B cell (primary cell): ENCODE measurements around the gene SLC38A10. TPM values are rescaled to one million over a fixed set of nuclear protein-coding genes. Genes with fewer than 3 reads are reported as not detected.

Source experiments
- ATAC-seq: fragments of 200-7000 bp; cut with Tn5 transposase; one replicate; pipeline ENCODE4 v1.10.0; 2021; ENCODE audit warnings: low read depth, mild to moderate bottlenecking, moderate number of reproducible peaks, moderate library complexity
- CTCF ChIA-PET: fragments of 350-600 bp; sonication (Branson Sonifier 250); formaldehyde crosslinking; loops from one replicate; lab custom pipeline; 2021; ENCODE audit warnings: antibody characterized with exemption, inconsistent platforms; lab: Charles Lee
- POLR2A ChIA-PET: fragments of 350-600 bp; sonication (Branson Sonifier 250); formaldehyde crosslinking; loops from one replicate; lab custom pipeline; 2021; ENCODE audit warnings: antibody characterized with exemption; lab: Charles Lee
- DNase-seq: peaks from one replicate; pipeline ENCODE4 v3.0.0; 2013
- H2AFZ ChIP-seq: 2 replicates; pipeline ENCODE4 v1.6.1; 2012; ENCODE audit warnings: mild to moderate bottlenecking, low read depth, low read length; ENCODE audit not compliant: insufficient read depth, poor library complexity, severe bottlenecking
- H3K27ac ChIP-seq, 2 donors: 1 replicate in 1 of 2; 2 replicates in 1 of 2; pipeline ENCODE4 v1.5.1; 2012 to 2013; ENCODE audit warnings: low read length in 2 of 2, mild to moderate bottlenecking in 2 of 2, moderate library complexity in 1 of 2
- H3K27me3 ChIP-seq, 4 experiments: fragments of 200-600 bp in 1 of 4; sonication (generic) in 1 of 4; replicated peaks in 1 of 4; 1 replicate in 2 of 4; 2 replicates in 2 of 4; pipeline versions ENCODE4 v1.6.1 to v1.7.0; 2013 to 2016; ENCODE audit warnings: low read length in 3 of 4, mild to moderate bottlenecking in 2 of 4, mixed read lengths in 1 of 4, moderate library complexity in 1 of 4; ENCODE audit not compliant: insufficient read depth in 4 of 4, control insufficient read depth in 3 of 4; ENCODE audit errors: control extremely low read depth in 1 of 4
- H3K36me3 ChIP-seq, 2 experiments: replicated peaks in 1 of 2; 1 replicate in 1 of 2; 2 replicates in 1 of 2; pipeline versions ENCODE4 v1.6.1 to v1.7.1; 2013; ENCODE audit warnings: low read length in 1 of 2; ENCODE audit not compliant: insufficient read depth in 2 of 2, control insufficient read depth in 1 of 2; ENCODE audit errors: control extremely low read depth in 1 of 2, extremely low read depth in 1 of 2
- H3K4me1 ChIP-seq, 2 donors: fragments of 200-600 bp in 1 of 2; sonication (generic) in 1 of 2; 1 replicate in 1 of 2; 2 replicates in 1 of 2; pipeline versions ENCODE4 v1.5.1 to v1.6.1; 2013 to 2017; ENCODE audit warnings: low read length in 2 of 2; ENCODE audit not compliant: control insufficient read depth in 2 of 2, insufficient read depth in 2 of 2
- H3K4me2 ChIP-seq: replicated peaks from 2 replicates; pipeline ENCODE3; 2012; ENCODE audit warnings: mild to moderate bottlenecking, low read depth, low read length; ENCODE audit not compliant: poor library complexity, severe bottlenecking
- H3K4me3 ChIP-seq, 5 experiments: fragments of 200-600 bp in 1 of 5; sonication (generic) in 1 of 5; 1 replicate in 3 of 5; 2 replicates in 2 of 5; pipeline versions ENCODE4 v1.5.1 to v1.7.0; 2011 to 2016; ENCODE audit warnings: low read length in 4 of 5, mild to moderate bottlenecking in 4 of 5, low read depth in 2 of 5, control low read depth in 1 of 5, moderate library complexity in 1 of 5; ENCODE audit not compliant: insufficient read depth in 1 of 5; ENCODE audit errors: control extremely low read depth in 1 of 5, extremely low read depth in 1 of 5
- H3K79me2 ChIP-seq: fragments of 200-600 bp; sonication (generic); one replicate; pipeline ENCODE4 v1.6.0; 2016; ENCODE audit warnings: low read length; ENCODE audit not compliant: control insufficient read depth, insufficient read depth
- H3K9ac ChIP-seq: fragments of 200-600 bp; sonication (generic); 2 replicates; pipeline ENCODE4 v1.6.1; 2017; ENCODE audit warnings: mild to moderate bottlenecking, low read length, moderate library complexity
- H3K9me3 ChIP-seq, 3 donors: one replicate each; pipeline versions ENCODE4 v1.6.1 to v1.7.1; 2013; ENCODE audit warnings: low read length in 2 of 3; ENCODE audit not compliant: control insufficient read depth in 2 of 3, insufficient read depth in 1 of 3; ENCODE audit errors: control extremely low read depth in 1 of 3
- H4K20me1 ChIP-seq: 2 replicates; pipeline ENCODE4 v1.6.0; 2012; ENCODE audit warnings: mild to moderate bottlenecking, low read length; ENCODE audit not compliant: insufficient read depth, control insufficient read depth, poor library complexity, severe bottlenecking
- H3K27ac Mint-ChIP-seq: one replicate; pipeline ENCODE4 v1.8.0; 2021; ENCODE audit warnings: mixed read lengths
- H3K27me3 Mint-ChIP-seq: one replicate; pipeline ENCODE4 v1.8.0; 2021; ENCODE audit warnings: mixed read lengths
- H3K4me1 Mint-ChIP-seq: one replicate; pipeline ENCODE4 v1.8.0; 2021; ENCODE audit warnings: mixed read lengths
- H3K4me3 Mint-ChIP-seq: one replicate; pipeline ENCODE4 v1.8.0; 2021; ENCODE audit warnings: mixed read lengths
- H3K9me3 Mint-ChIP-seq: one replicate; pipeline ENCODE4 v1.8.0; 2022; ENCODE audit warnings: mixed read lengths; ENCODE audit not compliant: insufficient read depth
- EZH2 ChIP-seq: IDR thresholded peaks from 2 replicates; pipeline ENCODE4 v1.6.1; 2012; ENCODE audit warnings: borderline replicate concordance, low read depth, mild to moderate bottlenecking, moderate library complexity, low read length; ENCODE audit not compliant: insufficient read depth, poor library complexity, severe bottlenecking
- WGBS: methylation state at CpG from one replicate; pipeline ENCODE4 v1.1.5; 2013; ENCODE audit warnings: missing lambda C conversion rate; ENCODE audit not compliant: insufficient coverage; 5-methylcytosine and 5-hydroxymethylcytosine counted together
- intact Hi-C: fragments of 100-400 bp; cut with micrococcal nuclease; formaldehyde crosslinking; loops from one replicate; pipeline ENCODE4 v1.10.0; 2022
- polyA plus RNA-seq: library from polyadenylated mRNA; depleted of rRNA; stranded (reverse); fragments of >200 nt; gene quantifications from 2 replicates; pipeline ENCODE4 v1.2.3, GENCODE V29; 2012
- total RNA-seq, 2 donors: library from RNA; stranded (reverse); fragments of 120-200 nt in 1 of 2; gene quantifications; 1 replicate in 1 of 2; 2 replicates in 1 of 2; pipeline versions ENCODE4 v1.2.3 to v1.2.4, GENCODE V29; 2013 to 2022
- TF ChIP-seq, protein P1 (sequence below): fragments of 200-600 bp; IDR thresholded peaks from one replicate; pipeline ENCODE4 v1.8.0; 2022; ENCODE audit warnings: antibody characterized with exemption, mild to moderate bottlenecking

Gene SLC38A10
- total and polyA plus RNA-seq, 2 donors (not counting 1 experiment from before 2014, with no cell fraction given), result 76.1 to 104 TPM

DNA sequence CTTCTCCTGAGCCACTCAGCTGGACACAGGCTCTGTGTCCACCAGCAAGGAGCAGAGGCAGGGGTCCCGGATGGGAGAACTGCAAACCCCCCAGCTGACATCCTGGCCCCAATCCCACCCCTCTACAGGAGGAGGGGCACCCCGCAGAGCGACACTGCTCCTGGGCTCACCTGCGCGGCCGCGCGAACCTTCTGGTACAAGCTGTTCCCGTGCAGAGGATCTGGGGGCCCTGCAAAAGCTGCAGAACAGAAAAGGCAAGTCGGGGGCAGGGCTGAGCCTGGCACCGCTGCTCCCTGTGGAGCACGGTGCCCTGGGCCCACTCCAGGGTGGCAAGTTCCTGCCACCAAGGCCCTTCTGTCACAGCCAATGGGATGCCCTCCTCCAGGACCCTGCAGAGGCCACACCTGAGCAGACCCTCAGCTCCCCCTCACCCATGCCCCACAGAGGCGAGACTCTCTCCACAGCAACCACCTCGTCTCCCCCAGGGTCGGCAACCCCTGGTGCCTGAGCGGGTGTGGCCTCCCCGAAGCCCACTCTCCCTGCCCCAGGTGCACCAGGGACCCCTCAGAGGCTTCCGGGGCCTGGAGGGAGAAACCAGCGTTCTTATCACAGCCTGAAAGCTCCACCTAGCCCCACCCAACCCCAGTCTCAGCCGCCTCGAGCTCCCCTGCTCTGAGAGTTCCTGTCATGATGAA is 61.1 kb downstream of the SLC38A10 start:
- H3K36me3 ChIP-seq, result peaks cover 0 to 67% of the 10 kb centered on the region in 2 experiments
- H3K4me1 Mint-ChIP-seq, result peaks cover 37% of the 10 kb centered on the region
- ChIA-PET POLR2A (no interaction called here), CTCF (interaction anchor here (0.6 kb wide), 1 partner anchor 741 kb away, joined by 4 read pairs; no protein-coding TSS in a partner anchor)
- H3K4me3 ChIP-seq, result no peak overlapping the region
- H3K27me3 Mint-ChIP-seq, result no peaks in the 10 kb centered on the region
- H3K4me1 ChIP-seq, result peaks cover 16 to 26% of the 10 kb centered on the region in 2 donors
- TF ChIP-seq, protein P1, sequence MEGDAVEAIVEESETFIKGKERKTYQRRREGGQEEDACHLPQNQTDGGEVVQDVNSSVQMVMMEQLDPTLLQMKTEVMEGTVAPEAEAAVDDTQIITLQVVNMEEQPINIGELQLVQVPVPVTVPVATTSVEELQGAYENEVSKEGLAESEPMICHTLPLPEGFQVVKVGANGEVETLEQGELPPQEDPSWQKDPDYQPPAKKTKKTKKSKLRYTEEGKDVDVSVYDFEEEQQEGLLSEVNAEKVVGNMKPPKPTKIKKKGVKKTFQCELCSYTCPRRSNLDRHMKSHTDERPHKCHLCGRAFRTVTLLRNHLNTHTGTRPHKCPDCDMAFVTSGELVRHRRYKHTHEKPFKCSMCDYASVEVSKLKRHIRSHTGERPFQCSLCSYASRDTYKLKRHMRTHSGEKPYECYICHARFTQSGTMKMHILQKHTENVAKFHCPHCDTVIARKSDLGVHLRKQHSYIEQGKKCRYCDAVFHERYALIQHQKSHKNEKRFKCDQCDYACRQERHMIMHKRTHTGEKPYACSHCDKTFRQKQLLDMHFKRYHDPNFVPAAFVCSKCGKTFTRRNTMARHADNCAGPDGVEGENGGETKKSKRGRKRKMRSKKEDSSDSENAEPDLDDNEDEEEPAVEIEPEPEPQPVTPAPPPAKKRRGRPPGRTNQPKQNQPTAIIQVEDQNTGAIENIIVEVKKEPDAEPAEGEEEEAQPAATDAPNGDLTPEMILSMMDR, result no peak
- TF ChIP-seq EZH2, result no peak
- no peak for DNase-seq
- 97% methylated on average over 20 of the region's 21 CpGs for WGBS
- peaks cover 60% of the 10 kb centered on the region for H3K79me2 ChIP-seq
- H3K27ac ChIP-seq, result no peak overlapping the region
- no peak overlapping the region for H3K4me3 Mint-ChIP-seq
- no peaks in the 10 kb centered on the region for H3K9me3 Mint-ChIP-seq
- no peak overlapping the region for H3K27ac Mint-ChIP-seq
- no peaks in the 10 kb centered on the region for H3K27me3 ChIP-seq
- no peak overlapping the region for H3K9ac ChIP-seq
- H2AFZ ChIP-seq, result no peak overlapping the region
- no peak overlapping the region for H3K4me2 ChIP-seq
- H3K9me3 ChIP-seq, result peaks cover 0 to 3% (median 0%) of the 10 kb centered on the region in 3 donors
- peaks cover 75% of the 10 kb centered on the region for H4K20me1 ChIP-seq
- intact Hi-C loops, result no loop called here
- ATAC-seq, result no peak

DNA sequence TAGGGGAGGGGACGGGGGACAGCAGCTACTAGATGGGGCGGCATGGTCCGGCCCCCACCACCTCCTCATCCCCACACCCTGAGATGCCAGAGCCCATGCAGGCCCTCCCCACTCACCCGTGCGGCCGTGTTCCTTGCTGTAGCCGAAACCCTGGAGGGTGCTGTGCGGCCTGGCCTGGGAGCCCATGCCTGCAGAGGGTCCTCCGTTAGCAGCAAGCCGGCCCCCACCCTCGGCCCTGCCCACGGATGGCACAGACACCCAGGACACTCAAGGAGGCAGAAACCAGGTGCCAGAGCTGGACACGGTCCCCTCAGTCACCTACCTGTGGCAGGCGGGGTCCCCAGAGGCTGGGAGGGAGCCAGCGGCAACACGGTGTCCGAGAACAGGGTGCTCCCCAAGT is 61.8 kb downstream of the SLC38A10 start:
- H3K4me1 Mint-ChIP-seq, result peaks cover 41% of the 10 kb centered on the region
- Histone ChIP-seq H3K27me3 (no peaks in the 10 kb centered on the region), H3K4me2 (no peak overlapping the region), H3K4me1 (peaks cover 21 to 32% of the 10 kb centered on the region in 2 donors), H3K27ac (no peak overlapping the region), H2AFZ (no peak overlapping the region), H3K4me3 (no peak overlapping the region), H4K20me1 (peaks cover 71% of the 10 kb centered on the region), H3K79me2 (peaks cover 54% of the 10 kb centered on the region), H3K36me3 (peaks cover 0 to 67% of the 10 kb centered on the region in 2 experiments), H3K9me3 (peaks cover 0 to under 1% (median 0%) of the 10 kb centered on the region in 3 donors), H3K9ac (no peak overlapping the region)
- H3K27ac Mint-ChIP-seq, result peak overlapping the region; percentile 32
- no peaks in the 10 kb centered on the region for H3K9me3 Mint-ChIP-seq
- 97% methylated on average over 14 of the region's 17 CpGs for WGBS
- ATAC-seq (no peak), DNase-seq (no peak)
- no peaks in the 10 kb centered on the region for H3K27me3 Mint-ChIP-seq
- intact Hi-C loops, result no loop called here
- H3K4me3 Mint-ChIP-seq, result no peak overlapping the region
- CTCF ChIA-PET, result interaction anchor here (0.6 to 0.9 kb wide), 2 partner anchors 128 to 741 kb away, joined by 3 to 4 read pairs; no protein-coding TSS in a partner anchor
- POLR2A ChIA-PET, result no interaction called here
- TF ChIP-seq EZH2, result no peak
- TF ChIP-seq, protein P1, result no peak
